Transverse colon (tissue), 4 donors: ENCODE data around the gene CRMP1.

Source experiments
- CTCF ChIP-seq, 5 experiments: fragments of 200-600 bp in 3 of 5; fragments of 450-650 bp in 2 of 5; sonication (generic) in 3 of 5; IDR thresholded peaks; 1 replicate in 2 of 5; 2 replicates in 3 of 5; pipeline ENCODE4 v1.5.1; 2016 to 2017; ENCODE audit warnings: antibody characterized with exemption in 5 of 5, inconsistent platforms in 3 of 5, mild to moderate bottlenecking in 2 of 5, moderate library complexity in 1 of 5
- POLR2A ChIP-seq: fragments of 450-650 bp; IDR thresholded peaks from one replicate; pipeline ENCODE4 v1.6.1; 2016; ENCODE audit warnings: antibody characterized with exemption, mild to moderate bottlenecking, moderate library complexity
- POLR2AphosphoS5 ChIP-seq, 3 donors: sonication (generic); formaldehyde crosslinking; IDR thresholded peaks; one replicate each; pipeline ENCODE4 v1.6.1; 2016; ENCODE audit warnings: antibody characterized with exemption in 3 of 3

GRCh38 chr4:5826437-5827107 is 66.3 kb downstream of the CRMP1 start:
- TF ChIP-seq CTCF (IDR thresholded peaks at IDR 0.05) (no peak), POLR2A (no peak), POLR2AphosphoS5 (IDR thresholded peaks at IDR 0.05) (no peak)
